ENCODE results near the gene B3GAT1.

DNA sequence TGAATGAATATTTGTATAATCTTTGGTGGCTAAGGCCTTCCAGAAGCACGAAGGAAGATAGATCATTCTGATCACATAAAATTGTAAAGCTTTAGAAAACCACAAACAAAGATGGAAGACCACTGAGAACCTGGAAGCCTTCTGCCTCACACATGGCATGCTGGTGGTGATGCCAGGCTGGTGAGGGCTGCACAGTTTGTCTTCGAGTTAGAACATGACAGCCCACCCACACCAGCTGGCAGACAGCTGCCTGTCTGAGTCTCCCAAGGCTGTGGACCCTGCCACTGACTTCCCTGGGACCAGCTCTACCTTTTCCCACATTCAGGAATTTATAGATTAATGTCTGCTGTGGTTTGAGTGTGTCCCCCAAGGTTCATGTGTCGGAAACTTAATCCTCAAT lies 48.8 kb upstream of the B3GAT1 start:
- TF ChIP-seq ZNF274 (IDR thresholded peaks at IDR 0.05; ENCODE audit: low read depth, low read length) (no peak), SUZ12 (IDR thresholded peaks at IDR 0.05; ENCODE audit: extremely low read depth, insufficient read depth, insufficient read length) (no peak)

All from NT2/D1 (cell line).